ENCODE measurements around the gene TRRAP.

TRRAP gene

DNA sequence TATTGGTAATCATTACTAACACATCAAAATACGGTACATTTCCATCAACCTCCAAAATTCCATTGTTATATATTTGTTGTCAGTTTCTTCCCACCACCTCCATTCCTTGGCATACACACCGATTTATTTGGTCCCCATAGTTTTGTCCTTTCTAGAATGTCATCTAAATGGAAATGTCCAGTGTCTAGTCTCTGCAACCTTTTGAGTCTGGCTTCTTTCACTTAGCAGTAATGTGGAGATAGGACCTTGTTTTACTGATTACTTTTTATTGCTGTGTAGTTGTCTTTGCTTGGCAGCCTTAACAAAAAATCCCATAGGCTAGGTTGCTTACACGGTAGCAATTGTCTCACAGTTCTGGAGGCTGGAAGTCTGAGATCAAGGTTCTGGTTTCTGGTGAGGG lies 22.5 kb downstream of the TRRAP start:
- DNase-seq (ENCODE audit: low read depth in 2 of 2) = no peak

DNA sequence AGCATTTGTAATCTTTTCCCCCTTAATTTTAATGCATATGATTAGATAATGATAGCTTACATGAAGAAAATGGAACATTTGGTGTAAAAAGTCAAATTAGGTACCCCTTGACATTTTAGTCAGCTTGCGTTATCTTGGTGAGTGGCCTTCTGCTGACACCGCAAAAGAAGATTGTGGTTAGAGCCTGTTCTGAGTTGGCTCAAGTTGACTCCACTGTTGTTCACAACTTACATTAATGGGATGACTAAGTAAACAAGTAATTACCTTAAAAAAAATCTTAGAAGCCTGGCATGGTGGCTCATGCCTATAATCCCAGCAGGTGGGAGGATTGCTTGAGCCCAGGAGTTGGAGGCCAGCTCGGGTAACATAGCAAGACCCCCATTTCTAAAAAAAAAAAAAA lies 24.2 kb downstream of the TRRAP start:
- no peak for DNase-seq (ENCODE audit: low read depth in 2 of 2)

DNA sequence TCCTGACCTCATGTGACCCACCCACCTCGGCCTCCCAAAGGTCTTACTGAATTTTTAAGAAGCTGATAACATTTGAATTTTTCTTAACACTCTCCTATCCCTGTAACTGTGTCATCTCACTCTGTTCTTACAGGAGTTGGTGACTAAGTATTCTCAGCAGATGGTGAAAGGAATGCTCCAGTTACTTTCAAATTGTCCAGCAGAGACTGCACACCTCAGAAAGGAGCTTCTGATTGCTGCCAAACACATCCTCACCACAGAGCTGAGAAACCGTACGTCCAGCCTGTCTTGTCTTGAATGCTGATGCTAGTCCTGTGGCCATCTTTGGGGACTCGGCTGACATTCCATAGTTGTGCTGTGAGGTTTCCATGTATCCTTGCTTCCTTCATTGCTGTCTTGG lies 24.9 kb downstream of the TRRAP start:
- DNase-seq (ENCODE audit: low read depth in 2 of 2) = no peak

DNA sequence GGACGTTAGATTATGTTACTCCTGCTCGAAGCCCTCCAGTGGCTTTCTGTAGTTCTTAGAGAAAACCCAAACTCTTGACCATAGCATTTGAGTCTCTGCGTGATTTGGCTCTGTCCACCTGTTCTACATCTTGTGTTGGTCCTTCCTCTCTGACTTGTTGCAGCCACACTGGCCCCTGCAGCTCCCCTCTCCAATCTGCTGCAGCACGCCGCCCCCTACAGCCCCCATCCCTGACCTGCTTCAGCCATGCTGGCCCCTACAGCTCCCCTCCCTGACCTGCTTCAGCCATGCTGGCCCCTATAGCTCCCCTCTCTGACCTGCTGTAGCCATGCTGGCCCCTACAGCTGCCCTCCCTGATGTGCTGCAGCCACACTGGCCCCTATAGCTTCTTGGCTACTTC lies 29.2 kb downstream of the TRRAP start:
- no peak for DNase-seq (ENCODE audit: low read depth in 2 of 2)

DNA sequence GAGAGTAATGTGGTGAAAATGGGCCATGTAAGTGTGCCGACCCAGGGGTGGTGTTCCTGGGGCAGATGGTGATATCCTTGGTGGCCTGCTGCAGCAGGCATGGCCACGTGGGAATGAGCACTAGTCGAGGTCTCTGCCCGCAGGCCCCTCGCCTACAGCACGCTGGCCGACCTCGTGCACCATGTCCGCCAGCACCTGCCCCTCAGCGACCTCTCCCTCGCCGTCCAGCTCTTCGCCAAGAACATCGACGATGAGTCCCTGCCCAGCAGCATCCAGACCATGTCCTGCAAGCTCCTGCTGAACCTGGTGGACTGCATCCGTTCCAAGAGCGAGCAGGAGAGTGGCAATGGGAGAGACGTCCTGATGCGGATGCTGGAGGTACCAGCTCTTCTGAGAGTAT lies 30.3 kb downstream of the TRRAP start:
- no peak for DNase-seq (ENCODE audit: low read depth in 2 of 2)

DNA sequence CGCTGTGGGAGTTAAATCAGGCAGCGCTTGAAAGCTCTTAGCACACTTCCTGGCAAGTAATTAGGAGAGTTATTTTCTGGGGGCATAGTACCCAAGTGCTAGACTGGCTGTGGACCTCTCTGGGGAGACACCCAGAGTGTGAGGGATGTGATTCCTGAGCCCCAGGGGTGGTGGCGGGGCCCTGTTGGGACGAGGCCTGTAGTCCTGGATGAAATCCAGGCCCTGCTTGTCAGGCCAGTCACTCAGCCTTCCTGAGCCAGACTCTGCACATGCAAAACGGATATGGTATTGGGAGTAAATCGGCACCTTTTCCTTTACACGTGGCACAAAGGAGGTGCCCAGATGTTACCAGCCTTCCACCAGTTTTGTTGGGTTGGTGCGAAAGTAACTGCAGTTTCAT lies 31.2 kb downstream of the TRRAP start:
- no peak for DNase-seq (ENCODE audit: low read depth in 2 of 2)

DNA sequence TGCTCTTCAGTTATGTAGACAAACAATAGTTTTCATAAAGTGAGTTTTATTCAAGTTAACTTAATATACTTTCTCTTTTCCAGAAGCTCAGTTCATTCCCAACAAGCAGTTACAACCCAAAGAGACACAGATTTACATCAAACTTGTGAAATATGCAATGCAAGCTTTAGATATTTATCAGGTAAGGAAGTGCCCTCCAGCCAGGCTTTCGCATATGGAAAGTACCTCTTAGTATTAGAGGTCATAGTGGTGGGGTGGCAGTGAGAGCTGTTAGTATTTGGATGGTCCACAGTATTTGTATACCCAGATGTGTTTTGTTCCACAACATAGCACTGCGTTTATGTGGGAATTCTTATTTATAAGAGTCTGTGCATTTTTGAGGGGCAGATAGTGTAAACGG lies 32.1 kb downstream of the TRRAP start:
- DNase-seq (ENCODE audit: low read depth in 2 of 2) = no peak

DNA sequence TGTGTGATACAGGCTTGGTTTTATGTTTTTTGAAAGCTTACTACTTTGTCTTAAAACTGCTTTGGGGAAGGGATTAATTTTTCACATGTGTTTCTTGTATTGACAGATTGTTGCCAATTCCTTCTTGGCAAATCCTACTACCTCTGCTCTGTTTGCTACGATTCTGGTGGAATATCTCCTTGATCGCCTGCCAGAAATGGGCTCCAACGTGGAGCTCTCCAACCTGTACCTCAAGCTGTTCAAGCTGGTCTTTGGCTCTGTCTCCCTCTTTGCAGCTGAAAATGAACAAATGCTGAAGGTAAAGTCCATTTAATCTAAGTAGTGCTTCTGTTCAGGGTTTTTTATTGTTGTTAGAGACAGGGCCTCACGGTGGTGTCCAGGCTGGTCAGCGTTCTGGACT lies 33.6 kb downstream of the TRRAP start:
- DNase-seq (ENCODE audit: low read depth in 2 of 2) = no peak

DNA sequence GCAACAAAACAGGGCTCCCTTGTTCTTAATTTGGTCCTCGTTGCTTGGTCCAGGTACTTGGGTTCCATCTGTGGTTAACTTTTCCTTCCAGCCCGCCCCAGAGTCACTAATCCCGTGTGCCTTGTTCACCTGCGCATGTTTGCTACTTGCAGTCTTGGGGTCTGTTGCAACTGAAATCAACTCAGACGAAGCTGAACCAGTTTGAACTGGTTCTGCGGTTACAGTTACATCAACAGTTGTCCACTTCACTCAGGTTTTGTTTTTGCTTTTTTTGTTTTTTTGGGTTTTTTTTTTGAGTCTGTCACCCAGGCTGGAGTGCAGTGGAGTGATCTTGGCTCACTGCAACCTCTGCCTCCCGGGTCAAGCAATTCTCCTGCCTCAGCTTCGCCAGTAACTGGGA lies 34.7 kb downstream of the TRRAP start:
- DNase-seq (ENCODE audit: low read depth in 2 of 2) = no peak

DNA sequence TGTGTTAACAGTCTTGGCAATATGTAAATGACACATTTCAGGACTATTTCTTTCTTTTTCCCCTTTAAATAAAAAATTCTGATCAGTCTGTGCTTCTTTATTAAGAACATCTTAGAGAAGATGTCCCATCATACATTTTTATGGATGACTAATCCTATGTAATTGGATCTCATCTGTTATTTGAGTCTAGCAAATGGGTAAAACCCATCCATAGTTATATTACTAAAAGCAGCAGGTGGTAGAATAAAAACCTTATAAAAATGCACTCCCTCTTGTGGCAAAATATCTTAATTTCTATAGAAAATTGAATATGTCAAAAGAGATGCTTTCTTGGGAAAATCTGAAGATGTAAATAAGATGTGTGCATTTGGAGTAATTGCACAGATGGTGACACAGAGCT lies 35.3 kb downstream of the TRRAP start:
- DNase-seq (ENCODE audit: low read depth in 2 of 2) = no peak

DNA sequence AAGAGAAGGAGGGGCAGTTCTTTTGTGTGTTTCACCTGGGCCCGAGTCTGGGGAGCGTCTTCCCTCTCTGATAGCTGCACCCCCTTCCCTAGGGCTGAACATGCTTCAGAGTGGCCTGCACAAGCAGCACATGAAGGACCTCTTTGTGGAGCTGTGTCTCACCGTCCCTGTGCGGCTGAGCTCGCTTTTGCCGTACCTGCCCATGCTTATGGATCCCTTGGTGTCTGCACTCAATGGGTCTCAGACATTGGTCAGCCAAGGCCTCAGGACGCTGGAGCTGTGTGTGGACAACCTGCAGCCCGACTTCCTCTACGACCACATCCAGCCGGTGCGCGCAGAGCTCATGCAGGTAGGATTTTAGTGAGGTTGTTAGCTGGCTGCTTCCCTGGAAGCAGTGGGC lies 39.0 kb downstream of the TRRAP start:
- no peak for DNase-seq (ENCODE audit: low read depth in 2 of 2)

DNA sequence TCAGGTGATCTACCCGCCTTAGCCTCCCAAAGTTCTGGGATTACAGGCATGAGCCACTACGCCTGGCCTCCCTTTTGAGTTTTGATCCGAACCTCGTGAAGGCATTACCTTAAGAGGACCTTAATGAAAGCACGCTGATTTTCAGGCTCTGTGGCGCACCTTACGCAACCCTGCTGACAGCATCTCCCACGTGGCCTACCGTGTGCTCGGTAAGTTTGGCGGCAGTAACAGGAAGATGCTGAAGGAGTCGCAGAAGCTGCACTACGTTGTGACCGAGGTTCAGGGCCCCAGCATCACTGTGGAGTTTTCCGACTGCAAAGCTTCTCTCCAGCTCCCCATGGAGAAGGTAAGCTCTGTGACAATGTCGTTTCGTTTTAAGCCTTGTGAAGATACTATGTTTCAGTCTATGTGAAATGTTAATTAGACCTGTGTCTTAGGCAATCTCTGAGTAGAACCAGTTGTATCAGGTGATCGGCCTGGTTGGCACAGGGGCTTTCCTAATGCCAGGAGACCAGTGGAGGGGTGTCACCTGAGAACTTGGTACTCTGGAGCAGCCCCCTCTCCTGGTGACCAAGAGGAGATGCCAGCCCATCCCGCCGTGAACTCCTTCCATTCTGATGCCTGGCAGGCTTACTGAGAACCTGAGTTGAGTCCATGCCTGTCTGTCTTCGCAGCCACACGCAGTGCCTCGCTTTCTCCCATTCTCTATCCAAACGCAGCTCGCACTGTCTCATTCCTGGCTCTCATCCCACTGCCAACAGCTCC lies 43.5 kb downstream of the TRRAP start:
- no peak for DNase-seq (ENCODE audit: low read depth in 2 of 2)

DNA sequence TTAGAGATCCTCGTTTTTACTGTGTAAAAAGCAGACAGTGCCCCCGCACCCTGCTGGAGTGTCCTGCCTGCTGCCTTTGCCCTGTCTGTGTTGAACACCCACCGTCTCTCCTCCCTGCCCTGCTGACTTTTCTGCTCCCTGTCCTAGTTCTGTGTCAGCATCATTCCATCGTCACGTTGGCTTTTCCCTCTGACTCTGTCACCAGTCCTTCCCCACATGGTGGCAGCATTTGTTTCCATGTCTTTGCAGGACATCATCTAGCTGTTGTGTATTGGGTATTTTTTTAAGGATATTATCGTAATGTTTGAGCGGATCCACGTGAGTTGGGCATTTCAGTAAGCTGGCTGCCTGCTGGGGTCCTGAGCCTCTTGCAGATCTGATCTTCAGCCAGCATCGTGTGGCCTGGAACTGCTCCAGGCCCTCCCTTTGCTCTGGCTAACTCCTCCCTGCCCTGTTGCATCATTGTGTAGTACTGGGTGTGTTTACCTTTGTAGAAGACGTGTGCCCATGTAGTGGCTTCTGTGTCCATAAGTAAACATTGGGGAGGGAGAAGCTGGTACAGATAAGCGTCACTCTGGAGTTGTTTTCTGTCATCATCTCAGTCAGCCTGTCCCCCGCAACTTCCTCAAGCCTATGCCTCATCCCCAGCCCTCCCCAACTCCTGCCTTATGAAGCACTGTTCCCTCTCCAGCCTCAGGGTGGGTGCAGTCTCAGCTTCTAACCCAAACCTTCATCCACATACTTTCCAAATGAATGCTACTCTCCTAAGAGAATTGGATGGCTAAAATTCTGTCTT lies 44.3 kb downstream of the TRRAP start:
- no peak for DNase-seq (ENCODE audit: low read depth in 2 of 2)

DNA sequence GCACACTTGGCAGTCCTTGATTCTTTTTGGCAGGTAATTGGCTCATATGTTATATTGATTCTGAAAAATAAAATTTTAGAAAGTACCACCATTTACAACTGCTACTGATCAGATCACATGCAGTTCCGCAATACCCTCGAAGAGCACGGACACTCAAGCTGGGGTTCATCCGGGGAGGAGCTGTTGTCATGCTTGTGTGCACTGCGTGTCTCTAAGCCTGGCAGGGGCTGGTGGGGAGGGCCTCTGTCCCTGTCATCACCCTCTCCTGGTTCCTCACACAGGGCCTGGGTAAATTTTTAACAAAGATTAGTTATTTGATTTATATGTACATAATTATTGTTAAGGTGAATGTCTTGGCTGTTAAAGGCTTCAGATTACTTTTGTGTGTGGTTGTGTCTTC lies 45.2 kb downstream of the TRRAP start:
- no peak for DNase-seq (ENCODE audit: low read depth in 2 of 2)

DNA sequence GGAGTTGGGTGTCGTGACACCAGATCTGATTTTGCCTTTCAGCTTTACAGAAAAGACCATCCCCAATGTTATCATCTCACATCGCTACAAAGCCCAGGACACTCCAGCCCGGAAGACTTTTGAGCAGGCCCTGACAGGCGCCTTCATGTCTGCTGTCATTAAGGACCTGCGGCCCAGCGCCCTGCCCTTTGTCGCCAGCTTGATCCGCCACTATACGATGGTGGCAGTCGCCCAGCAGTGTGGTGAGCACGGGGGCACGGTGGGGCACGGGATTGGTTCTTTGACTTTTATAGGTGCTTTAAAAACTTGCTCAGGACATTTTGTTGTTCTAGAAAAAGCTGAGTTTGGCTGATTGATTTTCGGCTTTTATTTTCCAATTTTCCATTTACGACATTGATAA lies 48.8 kb downstream of the TRRAP start:
- no peak for DNase-seq (ENCODE audit: low read depth in 2 of 2)

DNA sequence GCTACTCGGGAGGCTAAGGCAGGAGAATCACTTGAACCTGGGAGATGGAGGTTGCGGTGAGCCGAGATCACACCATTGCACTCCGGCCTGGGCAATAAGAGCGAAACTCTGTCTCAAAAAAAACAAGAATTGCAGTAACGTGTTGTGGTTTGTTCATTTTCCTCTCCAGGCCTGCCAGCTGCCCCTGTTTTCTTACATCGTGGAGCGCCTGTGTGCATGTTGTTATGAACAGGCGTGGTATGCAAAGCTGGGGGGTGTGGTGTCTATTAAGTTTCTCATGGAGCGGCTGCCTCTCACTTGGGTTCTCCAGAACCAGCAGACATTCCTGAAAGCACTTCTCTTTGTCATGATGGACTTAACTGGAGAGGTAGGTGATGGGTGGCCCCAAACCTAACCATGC lies 52.1 kb downstream of the TRRAP start:
- DNase-seq (ENCODE audit: low read depth in 2 of 2) = no peak

DNA sequence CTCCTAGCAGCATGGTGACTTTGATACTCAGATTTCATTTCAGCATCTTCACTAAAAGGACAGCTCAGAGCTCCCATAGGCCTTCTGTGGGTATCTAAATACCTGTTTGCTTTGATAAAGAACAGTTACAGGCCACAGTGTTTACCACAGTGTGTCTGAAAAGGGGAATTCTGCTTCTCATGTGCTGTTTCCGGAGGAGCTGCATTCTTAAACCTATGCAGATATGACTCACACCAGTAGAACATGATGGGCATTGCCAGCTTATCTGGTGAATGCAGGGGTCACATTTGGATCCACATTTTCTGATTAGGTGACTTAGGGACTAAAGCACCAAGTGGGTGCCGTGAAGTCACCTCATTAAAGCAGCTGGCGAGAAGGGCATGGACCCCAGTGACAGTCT lies 52.6 kb downstream of the TRRAP start:
- peak in 1 of 2 donors; percentile 3 for DNase-seq (ENCODE audit: low read depth in 2 of 2)

DNA sequence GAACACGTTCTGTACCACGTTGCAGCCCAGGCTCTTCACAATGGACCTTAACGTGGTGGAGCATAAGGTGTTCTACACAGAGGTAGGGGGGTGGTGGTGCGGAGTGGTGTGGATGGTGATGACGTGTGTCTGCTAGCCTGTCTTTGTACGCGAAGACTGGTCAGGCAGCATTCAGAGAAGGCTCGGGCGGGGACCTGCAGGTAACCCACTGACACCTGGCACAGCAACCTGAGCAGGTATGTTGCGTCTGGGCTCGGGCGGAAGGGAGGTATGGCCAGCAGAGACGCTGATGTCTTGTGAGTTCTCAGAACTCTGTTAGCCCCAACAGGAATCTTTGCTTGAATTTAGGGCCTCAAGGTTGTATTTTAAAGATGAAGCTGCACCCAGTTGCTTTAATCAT lies 55.0 kb downstream of the TRRAP start:
- DNase-seq (ENCODE audit: low read depth in 2 of 2) = no peak

DNA sequence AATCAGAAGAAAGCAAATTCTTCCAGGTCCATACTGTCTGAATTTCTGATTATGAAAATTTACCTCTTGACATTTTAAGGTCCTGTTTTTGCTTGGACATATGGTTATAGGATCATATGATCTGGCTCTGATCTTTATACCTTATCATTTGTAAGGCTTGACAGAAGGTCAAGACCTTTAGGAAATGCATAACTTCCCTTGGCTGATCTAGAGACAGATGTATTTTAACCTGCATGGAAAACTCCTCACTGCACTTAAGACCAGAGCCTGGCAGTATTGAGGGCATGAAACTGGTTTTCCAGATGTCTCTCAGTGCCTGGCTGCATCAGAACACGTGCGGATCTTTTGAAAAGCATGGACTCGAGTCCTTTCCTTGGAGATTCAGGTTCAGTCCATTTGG lies 55.9 kb downstream of the TRRAP start:
- no peak for DNase-seq (ENCODE audit: low read depth in 2 of 2)

DNA sequence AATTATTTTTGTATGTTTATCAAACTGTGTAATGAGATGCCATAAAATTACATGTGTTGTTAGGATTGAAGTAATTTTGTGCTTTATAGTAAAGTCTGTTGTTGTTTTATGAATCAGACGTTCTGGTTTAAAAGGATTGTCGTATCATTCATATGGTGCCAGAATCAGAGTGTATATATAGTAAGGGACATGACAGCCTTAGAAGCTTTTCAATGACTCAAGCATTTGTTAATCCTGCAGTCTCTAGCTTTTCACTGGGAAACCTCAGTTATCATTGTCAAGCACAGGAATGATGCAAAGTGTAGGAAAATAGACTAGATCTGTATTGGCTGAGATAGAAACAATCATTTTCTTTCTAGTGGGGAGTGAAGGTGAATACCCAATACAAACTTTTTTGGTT lies 57.5 kb downstream of the TRRAP start:
- DNase-seq (ENCODE audit: low read depth in 2 of 2) = no peak

DNA sequence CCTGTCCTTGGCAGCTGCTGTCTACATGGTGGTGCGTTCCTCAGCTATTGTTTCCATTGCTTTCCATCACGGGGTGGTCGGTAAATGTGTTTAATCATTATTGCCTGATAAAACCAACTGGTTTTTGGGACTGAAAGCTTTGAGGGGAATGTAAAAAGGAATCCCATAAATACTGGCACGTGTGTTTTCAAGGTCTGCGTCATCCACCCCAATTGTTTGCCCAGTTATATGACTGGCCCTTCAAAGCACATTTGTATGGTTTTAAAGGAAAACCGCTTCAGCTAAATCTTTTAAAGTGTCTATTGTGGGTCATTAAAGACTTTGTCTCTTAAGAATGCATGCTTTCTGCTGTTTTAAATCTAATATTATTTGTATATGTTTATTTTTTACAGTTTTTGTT lies 65.0 kb downstream of the TRRAP start:
- no peak for DNase-seq (ENCODE audit: low read depth in 2 of 2)

DNA sequence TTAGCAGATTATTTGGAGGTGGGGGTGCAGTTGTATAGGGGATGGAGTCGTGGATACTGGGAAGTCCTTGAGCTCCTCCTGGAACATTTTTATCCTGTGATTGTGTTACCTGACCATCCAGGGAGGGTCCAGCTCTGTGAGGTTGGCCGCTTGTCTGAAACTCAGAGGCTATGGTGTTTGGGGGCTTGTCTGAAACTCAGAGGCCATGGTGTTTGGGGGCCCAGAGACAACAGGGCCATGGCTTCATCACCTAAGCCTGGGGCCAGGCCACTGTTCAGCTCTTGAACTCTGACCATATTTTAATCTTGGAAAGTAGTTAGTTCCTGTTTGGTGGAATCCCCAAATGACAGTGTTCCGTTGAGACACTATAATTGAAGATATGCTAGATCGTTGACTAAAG lies 66.1 kb downstream of the TRRAP start:
- DNase-seq (ENCODE audit: low read depth in 2 of 2) = no peak

DNA sequence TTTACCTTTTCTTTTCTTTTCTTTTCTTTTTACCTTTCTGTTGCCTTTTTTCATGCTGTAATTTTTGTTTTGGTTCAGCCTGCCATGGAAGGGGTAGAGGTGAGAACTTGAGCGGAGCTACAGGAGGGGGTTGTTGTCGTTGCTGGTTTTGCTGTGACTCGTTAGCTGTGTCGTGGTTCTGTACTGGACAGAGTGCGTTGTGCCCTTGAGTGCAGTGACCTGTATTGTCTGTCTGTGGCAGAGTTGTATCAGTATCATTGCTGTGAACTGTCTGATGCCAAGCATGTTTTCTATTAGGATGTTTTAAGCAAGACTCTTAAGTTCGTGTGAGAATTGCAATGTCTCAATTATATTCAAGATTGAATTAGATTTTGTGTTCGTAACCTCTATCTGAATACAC lies 67.5 kb downstream of the TRRAP start:
- no peak for DNase-seq (ENCODE audit: low read depth in 2 of 2)

DNA sequence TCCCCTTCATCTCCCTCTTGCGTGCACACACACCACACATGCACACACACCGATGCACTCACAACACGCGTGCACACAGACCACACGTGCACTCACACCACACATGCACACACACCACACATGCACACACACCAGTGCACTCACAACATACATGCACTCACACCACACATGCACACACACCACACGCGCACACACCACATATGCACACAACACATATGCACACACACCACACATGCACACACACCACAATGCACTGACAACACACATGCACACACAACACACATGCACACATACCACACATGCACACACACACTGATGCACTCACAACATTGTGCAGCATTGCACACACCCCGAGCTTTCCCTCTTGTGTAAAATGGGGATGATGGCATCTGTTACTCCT lies 68.1 kb downstream of the TRRAP start:
- DNase-seq (ENCODE audit: low read depth in 2 of 2) = no peak

Measured in stimulated activated CD8-positive, alpha-beta memory T cell treated with anti-CD3 and anti-CD28 coated beads, Interleukin-15, amount 100 ng/mL, for 4 hours (primary cell).